ENCODE results near the gene SH3GLB1. TPM values are rescaled to one million over a fixed set of nuclear protein-coding genes. Genes with fewer than 3 reads are reported as not detected.

The SH3GLB1 gene
- total and polyA plus RNA-seq, 9 donors, result 18.8 to 63.2 (median 49.5) TPM

GRCh38 chr1:86764523-86764922 lies 60.1 kb downstream of the SH3GLB1 start:
- no peaks in the 10 kb centered on the region for H3K4me1 ChIP-seq (ENCODE audit: insufficient read depth)
- no peaks in the 10 kb centered on the region for H3K9me3 ChIP-seq
- H3K27me3 ChIP-seq, result no peaks in the 10 kb centered on the region
- DNase-seq, result no peak
- TF ChIP-seq EP300 (IDR thresholded peaks at IDR 0.05), result no peak
- 89 to 92% (median 90%) methylated on average over 1 of the region's 1 CpG for WGBS, 3 donors
- intact Hi-C loops (cut with DNase I), result no loop called here
- no peaks in the 10 kb centered on the region for H3K36me3 ChIP-seq
- H3K4me3 ChIP-seq, result no peak overlapping the region
- H3K27ac ChIP-seq, result no peak overlapping the region

- Histone ChIP-seq H3K4me1 (ENCODE audit: insufficient read depth) (no peaks in the 10 kb centered on the region), H3K27me3 (no peaks in the 10 kb centered on the region), H3K27ac (no peak overlapping the region), H3K4me3 (no peak overlapping the region), H3K36me3 (no peaks in the 10 kb centered on the region), H3K9me3 (no peaks in the 10 kb centered on the region)
- TF ChIP-seq POLR2A (IDR thresholded peaks at IDR 0.05) (no peak), CTCF (IDR thresholded peaks at IDR 0.05) (no peak), EP300 (IDR thresholded peaks at IDR 0.05) (no peak)
- DNase-seq, result no peak
- WGBS, 3 donors, result 5 to 7% (median 6%) methylated on average over 2 of the region's 2 CpGs
- intact Hi-C loops (cut with DNase I), result no loop called here
These were observed 60.7 kb downstream of the SH3GLB1 start for GRCh38 chr1:86765073-86765472.

GRCh38 chr1:86765674-86766073 lies 61.3 kb downstream of the SH3GLB1 start:
- Histone ChIP-seq H3K27me3 (no peaks in the 10 kb centered on the region), H3K4me1 (ENCODE audit: insufficient read depth) (no peaks in the 10 kb centered on the region), H3K27ac (no peak overlapping the region), H3K9me3 (no peaks in the 10 kb centered on the region), H3K4me3 (no peak overlapping the region), H3K36me3 (no peaks in the 10 kb centered on the region)
- intact Hi-C loops (cut with DNase I), result no loop called here
- DNase-seq, result no peak
- TF ChIP-seq CTCF (IDR thresholded peaks at IDR 0.05) (no peak), EP300 (IDR thresholded peaks at IDR 0.05) (no peak), POLR2A (IDR thresholded peaks at IDR 0.05) (no peak)
- 89 to 94% (median 93%) methylated on average over 2 of the region's 2 CpGs for WGBS, 3 donors

- H3K4me1 ChIP-seq (ENCODE audit: insufficient read depth), result no peaks in the 10 kb centered on the region
- intact Hi-C loops (cut with DNase I), result no loop called here
- no peaks in the 10 kb centered on the region for H3K36me3 ChIP-seq
- H3K4me3 ChIP-seq, result no peak overlapping the region
- no peaks in the 10 kb centered on the region for H3K27me3 ChIP-seq
- no peak for DNase-seq
- no peaks in the 10 kb centered on the region for H3K9me3 ChIP-seq
- TF ChIP-seq CTCF (IDR thresholded peaks at IDR 0.05), result no peak
- no peak for TF ChIP-seq EP300 (IDR thresholded peaks at IDR 0.05)
- TF ChIP-seq POLR2A (IDR thresholded peaks at IDR 0.05), result no peak
- H3K27ac ChIP-seq, result no peak overlapping the region
These were observed 64.2 kb downstream of the SH3GLB1 start for GRCh38 chr1:86768554-86768953.

DNA sequence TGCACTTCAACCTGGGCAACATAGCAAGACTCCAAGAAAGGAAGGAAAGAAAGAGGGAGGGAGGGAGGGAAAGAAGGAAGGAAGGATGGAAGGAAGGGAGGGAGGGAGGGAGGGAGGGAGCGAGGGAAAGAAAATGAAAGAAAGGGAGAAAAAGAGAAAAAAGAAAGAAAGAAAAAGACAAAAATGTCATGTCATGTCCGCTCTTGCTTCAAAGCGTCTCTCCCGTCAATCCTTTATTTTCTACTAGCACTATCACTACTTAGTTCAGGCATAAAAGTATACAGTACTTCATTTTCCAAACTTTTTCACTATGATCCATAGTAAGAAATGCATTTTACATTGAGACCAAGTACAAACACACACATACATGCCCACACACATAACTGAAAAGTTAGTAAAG lies 64.7 kb downstream of the SH3GLB1 start:
- no peaks in the 10 kb centered on the region for H3K27me3 ChIP-seq
- peaks cover 1% of the 10 kb centered on the region for H3K4me1 ChIP-seq (ENCODE audit: insufficient read depth)
- no peak overlapping the region for H3K27ac ChIP-seq
- no peaks in the 10 kb centered on the region for H3K36me3 ChIP-seq
- no peak for TF ChIP-seq CTCF (IDR thresholded peaks at IDR 0.05)
- 91 to 93% (median 91%) methylated on average over 4 of the region's 4 CpGs for WGBS, 3 donors
- H3K9me3 ChIP-seq, result no peaks in the 10 kb centered on the region
- intact Hi-C loops (cut with DNase I), result no loop called here
- no peak for DNase-seq
- H3K4me3 ChIP-seq, result no peak overlapping the region

Data from ovary (tissue), 9 donors.